ENCODE results near the gene ALDOC.

Gene ALDOC

DNA sequence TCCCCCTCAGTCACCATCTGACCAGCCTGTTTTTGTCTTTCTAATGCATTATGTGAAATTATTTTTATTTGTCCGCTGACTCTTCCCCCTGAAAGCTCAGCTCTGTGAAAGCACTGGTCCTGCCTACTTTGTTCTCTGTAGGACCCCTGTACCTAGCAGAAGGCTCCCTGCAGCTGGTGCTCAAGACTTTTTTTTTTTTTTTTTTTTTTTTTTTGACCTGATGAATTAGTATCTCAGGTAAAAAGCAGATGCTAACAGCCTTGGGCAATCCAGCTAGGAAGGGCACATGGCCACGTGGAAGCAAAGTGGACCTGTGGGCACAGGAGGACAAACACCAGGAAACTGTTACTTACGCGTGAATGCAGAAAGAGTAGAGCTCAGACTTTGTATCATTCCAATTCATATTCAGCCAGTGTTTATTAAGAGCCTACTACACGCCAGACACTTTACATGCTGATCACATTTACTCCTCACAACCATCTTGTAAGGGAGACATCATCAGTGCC is 23.6 kb downstream of the ALDOC start:
- in situ Hi-C loops (cut with MboI; ENCODE audit: low sequenced_read_pairs): no loop called here

DNA sequence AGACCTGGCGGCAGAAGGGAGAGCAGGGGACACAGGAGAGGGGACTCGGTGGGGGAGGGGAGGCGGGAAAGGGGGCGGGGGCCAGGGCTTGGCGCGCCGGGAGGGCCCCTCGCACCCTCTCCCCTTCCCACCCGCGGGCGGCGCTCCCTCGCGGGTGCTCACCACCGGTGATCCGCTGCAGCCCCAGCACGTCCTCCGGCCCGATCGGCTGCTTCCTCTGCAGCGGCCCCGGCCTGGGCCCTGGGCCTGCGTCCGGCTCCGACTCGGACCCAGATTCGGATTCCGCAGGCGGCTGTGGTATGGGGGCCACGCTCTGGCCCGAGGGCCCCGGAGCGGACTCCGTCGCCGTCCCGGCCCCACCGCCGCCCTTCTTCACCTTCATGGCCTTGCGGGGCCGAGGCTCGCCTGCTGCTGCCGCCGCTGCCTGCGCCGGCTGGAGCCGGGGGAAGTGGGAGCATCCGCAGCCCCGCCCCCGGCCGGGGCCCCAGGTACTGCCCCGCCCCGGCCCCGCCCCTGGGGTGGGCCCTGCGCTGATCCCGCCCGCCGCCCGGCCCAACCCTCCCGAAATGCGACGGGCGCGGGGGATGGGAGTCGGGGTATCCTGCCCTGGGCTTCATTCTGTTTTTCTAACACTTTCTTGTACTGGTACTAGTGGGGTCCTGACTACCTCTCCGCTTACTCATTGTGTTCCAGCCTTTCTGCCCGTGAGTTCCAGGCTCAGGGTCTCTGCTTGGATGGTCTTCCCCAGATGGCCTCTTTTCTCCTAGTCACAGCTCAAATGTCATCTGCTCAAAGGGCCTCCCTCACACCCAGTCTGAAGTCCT is 24.3 kb downstream of the ALDOC start, which contains the start of gene UNC119:
Gene UNC119, minus strand, starts transcription at position 449 of the 824 bp plus-strand sequence. Its CDS starts 67 bp downstream, at position 382.
- in situ Hi-C loops (cut with MboI; ENCODE audit: low sequenced_read_pairs): no loop called here

DNA sequence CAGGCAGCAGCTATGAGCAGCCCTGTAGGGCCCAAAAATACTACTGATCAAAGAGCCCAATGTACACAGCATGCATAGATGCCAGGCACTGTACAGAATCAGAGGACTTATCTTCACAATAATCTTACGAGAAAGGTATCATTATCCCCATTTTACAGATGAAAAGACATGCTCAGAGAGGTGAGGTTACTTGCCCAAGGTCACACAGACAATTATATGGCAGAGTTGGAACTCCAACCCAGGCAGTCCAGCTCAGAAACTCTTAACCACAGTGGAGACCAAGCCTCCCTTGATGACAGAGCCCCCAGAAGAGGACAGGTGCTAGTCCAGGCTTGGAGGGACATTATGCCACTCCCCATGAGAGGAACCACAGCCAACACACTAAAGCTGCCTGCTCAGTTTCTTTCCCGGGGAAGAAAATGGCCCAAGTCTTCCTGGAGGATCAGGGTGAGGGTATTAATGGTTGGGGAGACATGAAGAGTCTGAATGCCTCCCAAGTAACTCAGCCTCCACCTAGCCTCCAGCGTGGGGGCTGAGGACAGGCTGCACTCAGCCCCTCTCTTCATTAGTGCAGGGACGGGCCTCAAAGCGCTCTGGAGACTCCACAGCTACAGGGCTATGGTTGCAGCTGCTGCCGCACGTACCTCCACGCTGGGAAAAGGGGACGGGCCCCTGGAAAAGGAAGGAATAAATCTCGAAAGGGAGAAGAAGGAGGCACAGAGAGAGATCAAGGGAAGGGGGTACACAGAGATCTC is 25.1 kb downstream of the ALDOC start:
- in situ Hi-C loops (cut with MboI; ENCODE audit: low sequenced_read_pairs): no loop called here

DNA sequence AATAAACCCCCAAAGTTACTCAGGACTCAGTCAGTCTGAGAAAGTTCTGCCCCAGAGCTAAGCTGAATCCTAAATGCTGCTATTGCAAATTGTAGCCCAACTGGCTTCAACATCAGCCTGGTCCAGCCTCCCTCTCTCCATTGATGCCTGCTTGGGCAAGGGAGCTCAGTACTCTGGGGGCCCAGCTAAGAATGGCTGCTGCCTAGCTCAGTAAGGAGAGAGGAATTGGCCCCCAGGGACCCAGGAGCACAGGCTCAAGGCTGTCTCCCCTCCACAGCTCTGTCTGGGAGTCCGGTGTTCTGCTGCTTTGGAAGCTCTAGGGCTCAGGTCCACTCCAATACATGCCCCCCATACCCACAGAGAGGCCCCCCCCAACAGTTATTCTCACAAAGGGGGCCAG is 25.8 kb downstream of the ALDOC start:
- in situ Hi-C loops (cut with MboI; ENCODE audit: low sequenced_read_pairs): no loop called here

DNA sequence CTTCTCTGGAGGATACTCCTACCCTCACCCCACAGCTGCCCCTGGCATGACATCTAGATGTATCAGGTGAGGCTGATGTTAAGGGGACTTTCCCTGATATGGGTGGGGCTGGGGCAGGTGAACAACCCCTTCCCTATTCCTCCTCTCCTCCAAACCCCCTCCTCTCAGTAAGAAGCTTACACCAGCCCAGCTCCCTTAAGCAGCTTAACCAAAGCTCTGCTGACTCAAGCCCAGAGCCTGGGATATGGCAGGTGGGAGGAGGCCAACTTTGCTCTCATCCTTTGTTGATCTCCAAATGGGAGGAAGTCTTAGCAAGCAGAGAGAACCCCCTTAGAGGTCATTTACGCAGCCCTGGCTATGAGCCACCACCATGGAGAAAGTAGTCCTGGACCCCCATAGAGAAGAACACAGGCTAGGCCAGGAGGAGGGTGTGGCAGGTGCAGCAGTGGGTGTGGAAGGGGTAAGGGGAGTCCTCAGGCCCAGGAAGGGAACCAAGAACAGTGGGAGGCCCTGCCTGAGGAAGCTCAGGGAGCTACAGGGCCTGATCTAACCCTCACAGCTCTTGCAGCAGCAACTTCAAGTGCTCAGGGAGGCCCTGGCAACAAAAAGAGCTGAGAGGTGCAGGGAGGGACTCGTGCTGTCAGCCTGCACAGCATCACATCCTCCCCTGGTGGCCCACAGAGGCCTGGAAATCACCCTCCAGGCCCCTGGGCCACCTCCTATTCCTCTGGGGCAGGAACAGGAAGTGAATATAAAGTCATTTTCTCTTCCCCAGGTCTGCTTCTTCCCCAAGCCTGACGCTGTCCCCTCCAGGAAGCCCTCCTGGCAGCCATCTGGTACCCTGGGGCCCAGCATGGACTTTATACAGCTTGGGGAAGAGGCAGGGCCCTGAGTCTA is 27.2 kb downstream of the ALDOC start:
- in situ Hi-C loops (cut with MboI; ENCODE audit: low sequenced_read_pairs): no loop called here

DNA sequence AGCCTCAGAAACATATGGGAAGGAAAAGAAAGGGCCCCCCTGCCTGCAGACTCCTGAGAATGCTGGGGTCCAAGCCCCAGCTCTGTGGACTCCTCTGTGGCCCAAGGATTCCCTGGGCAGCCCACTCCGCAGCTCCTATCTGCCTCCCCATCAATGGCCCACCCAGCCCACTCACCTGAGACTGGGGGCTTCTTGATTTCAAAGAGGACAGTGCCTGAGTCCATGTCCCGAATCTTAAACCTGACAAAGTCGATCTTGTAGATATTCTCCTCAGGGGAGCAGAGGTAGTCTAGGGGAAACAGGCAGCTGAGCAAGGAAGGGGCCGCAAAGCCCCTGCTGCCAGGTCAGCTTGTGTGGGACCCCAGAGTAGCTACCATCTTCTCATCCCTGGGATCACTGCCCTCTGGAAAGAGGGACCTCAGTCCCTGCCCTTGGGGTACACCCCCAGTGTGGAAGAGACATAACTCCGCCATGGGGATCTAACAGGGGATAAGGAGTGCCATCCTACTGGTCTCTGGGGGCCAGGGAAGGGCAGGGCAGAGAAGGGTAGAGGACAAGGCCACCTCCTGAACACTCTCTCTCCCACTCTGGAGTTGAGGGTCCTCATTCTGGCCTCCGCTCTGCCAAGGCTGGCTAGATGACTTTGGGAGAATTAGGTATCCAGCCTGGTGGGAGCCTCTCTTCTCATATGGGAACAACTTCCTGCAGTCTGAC is 28.1 kb downstream of the ALDOC start:
- in situ Hi-C loops (cut with MboI; ENCODE audit: low sequenced_read_pairs): no loop called here

DNA sequence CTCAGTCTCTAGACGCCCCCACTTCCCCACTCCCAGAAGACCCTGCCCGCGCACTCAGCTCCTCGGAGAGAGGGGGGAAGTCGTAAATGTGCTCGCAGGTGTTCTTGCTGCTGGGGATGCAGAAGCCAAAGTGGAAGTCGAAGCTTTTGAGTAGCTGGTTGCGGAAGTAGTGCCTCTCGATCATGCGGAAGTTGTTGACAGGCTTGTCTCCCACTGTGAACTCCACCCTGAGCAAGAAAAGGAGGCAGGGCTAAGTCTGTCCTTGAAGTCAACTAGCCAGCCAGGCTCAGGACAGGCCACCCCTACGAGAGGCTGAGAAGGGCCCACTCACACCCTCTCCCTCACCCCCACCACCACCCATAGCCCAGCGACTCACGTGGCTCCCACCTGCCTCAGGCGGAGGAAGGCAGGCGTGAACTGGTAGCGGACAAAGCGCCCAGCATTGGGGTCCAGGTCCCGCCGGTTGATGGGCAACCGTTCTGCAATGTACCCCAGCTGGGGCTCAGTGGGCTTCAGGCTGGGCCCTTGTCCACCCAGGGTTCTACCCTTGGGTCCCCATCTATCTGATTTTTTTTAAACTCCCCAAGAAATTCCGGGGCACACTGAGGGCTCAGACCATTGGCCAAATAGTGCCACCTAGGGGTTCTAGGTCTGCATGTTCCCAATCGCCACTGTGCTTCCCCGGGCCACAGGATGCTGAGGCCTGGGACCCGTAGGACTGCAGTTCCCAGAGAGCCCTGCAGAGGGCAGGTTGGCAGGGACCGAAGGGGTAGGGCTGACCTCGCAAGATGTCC is 28.9 kb downstream of the ALDOC start:
- in situ Hi-C loops (cut with MboI; ENCODE audit: low sequenced_read_pairs): no loop called here

DNA sequence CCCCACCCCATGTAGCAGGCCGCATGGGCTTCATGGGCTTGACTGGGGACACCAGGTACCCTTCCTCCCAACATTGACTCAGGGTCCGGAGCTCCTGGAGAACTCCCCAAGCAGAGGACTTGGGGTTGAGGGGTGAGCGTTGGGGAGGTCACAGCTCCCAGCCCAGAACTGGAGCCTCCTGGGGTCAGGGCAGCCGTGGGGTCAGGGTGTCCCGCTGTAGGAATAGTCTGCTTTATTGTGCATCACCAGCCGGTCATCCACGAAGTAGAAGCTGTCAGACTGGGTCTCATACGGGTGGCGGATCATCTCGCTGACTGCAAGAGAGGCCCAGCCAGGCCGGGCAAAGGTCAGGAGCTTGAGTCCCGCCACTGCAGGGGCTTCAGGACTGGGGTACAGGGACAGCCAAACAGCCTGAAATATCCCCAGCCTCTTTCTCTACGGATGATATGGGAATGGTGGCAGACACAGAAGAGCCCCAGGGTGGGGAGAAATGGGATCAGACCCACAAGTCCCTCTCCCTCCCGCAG is 29.5 kb downstream of the ALDOC start:
- in situ Hi-C loops (cut with MboI; ENCODE audit: low sequenced_read_pairs): no loop called here

DNA sequence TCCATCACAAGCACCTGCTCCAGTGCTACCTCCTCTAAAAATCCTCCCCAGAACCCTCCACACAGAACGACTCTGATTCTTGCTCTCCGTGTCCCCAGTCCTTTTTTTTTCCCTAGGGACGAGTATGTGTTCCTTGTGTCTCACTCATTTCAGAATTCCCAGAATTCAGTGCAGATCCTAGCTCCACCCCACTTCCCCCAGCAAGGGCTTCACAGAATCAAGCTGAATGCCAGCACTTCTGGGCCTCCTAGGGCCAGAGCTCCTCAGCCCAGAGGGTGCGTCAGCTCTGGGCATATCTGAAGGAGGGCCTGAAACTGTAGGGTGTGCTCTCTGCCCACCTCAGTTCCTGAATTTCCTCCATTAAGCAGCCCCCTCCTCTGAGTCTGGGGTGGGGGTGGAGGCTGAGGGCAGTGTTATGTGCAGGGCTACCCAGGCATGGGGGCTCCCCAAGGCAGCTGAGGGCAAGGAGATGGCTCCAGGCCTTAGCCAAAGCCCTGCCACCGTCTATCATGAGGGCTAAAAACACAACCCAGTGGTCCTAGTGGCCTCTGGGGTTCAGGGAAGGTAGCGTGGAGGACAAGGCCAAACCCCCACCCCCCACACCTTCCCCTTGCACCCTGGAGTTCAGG is 30.8 kb downstream of the ALDOC start:
- in situ Hi-C loops (cut with MboI; ENCODE audit: low sequenced_read_pairs): no loop called here

DNA sequence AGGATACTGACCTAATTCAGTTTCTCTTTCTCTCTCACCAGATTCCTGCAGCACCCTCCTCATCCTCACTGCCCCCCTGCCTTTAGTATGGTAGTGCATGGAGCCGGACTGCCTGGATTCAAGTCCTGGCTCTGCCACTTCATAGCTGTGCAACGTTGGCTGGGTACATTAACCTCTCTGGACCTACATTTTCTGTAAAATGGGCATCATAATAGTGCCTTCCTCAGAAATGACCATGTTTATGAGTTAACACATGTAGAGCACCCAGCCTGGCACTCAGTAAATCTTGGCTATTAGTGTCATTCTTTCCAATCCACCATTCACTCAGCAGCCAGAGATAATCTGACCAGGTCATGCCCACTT is 31.6 kb downstream of the ALDOC start:
- in situ Hi-C loops (cut with MboI; ENCODE audit: low sequenced_read_pairs): no loop called here

DNA sequence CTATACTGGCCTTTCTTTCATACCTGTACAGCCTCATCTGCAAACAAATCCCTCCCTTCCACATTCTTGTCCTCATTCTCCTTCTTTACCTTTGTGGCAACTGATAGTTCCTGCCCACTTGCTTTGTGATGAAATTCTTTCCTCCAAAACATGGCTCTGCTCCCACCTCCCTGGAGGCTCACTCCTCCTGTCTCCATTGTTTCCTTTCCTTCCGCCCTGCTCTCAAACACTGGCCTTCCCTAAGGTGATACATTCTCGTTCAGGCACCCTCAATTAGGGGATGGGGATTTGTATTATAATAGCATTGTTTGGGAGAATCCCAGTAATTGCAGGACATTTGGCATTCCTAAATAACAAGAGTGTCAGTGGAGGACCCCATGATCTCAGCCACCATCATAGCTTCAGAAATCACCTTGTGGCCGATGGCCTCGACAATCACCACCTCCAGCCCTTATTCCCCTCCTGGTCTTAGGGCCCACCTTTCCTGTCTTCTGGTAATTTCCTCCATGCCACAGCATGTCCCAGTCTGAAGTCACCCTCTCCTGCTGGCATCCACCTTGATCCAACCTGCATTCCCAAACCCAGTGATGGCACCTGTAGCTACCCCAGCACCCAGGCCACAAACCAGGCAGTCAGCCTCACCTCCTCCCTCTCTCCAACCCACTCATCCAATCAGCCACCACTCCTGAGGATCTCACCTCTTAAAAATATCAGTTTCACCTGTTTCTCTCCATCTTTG is 32.1 kb downstream of the ALDOC start:
- in situ Hi-C loops (cut with MboI; ENCODE audit: low sequenced_read_pairs): no loop called here

DNA sequence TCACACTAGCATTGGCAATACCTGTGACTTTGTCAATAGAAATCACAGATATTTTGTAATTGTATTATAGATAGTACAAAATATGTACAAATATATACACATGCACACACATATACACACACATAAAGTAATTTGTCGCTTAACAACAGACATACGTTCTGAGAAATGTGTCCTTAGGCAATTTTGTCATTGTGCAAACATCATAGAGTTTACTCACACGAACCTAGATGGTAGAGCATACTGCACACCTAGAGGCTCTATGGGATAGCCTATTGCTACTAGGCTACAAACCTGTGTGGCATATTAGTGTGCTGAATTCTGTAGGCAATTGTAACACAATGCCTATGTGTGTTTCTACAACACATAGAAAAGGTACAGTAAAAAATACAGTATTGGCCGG is 35.3 kb downstream of the ALDOC start:
- in situ Hi-C loops (cut with MboI; ENCODE audit: low sequenced_read_pairs): no loop called here

DNA sequence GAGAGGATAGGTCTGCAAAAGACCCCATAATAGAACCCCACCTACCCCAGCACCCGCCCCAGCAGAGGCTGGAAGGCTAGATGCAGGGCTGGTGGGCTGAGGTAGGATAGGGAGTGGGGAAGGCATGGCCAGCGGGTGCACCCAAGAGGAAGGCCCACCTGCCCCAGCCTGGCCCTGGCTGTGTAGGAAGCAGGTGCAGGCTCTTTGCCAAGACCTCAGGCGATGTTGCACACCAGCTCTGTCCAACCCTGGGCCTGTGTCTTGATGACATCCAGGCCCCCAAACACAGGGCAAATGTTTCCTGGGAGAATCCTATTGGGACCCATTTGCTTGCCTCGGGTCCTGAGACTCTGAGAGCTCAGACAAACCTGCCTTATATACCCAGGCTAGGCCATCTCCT is 36.5 kb downstream of the ALDOC start:
- in situ Hi-C loops (cut with MboI; ENCODE audit: low sequenced_read_pairs): no loop called here

DNA sequence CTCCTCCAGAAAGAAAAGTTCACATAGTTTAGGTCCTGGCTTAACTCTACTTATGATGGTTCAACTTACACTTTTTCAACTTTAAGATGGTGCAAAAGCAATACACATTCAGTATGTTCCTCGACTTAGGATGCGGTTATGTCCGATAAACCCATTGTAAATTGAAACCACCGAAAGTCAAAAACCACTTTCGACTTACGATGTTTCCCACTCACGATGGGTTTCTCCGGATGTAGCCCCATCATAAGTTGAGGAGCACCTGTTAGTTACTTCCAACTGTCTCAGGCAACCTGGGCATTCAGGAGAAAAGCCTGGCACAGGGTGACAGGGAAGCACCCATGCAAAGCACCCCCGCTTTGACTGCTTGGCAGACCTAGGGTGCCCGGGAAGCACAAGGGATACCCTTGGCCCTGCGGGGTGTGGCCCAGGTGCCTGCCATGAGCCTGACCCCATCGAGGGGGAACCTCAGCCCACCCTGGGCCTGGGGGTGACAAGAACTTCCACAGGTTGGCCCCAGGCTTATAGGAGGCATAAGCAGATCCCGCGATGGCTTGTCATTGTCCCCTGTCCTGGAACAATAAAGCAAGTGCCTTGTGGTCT is 38.3 kb downstream of the ALDOC start:
- in situ Hi-C loops (cut with MboI; ENCODE audit: low sequenced_read_pairs): no loop called here

DNA sequence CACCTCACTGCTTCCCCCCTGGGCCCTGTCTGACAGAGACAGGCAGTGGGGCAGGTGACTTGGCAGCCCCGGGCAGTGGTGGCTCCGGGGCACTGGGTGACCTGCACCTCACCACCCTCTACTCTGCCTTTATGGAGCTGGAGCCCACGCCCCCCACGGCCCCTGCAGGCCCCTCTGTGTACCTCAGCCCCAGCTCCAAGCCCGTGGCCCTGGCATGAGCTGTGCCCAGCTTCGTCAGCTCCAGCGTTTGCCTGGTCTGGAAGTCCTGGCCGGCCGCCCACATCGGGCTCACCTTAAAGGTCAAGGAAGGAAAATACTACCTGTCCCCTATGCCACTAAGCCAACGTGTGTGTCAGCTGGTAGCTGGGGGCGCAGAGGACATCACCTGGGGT is 39.5 kb downstream of the ALDOC start:
- in situ Hi-C loops (cut with MboI; ENCODE audit: low sequenced_read_pairs): no loop called here

DNA sequence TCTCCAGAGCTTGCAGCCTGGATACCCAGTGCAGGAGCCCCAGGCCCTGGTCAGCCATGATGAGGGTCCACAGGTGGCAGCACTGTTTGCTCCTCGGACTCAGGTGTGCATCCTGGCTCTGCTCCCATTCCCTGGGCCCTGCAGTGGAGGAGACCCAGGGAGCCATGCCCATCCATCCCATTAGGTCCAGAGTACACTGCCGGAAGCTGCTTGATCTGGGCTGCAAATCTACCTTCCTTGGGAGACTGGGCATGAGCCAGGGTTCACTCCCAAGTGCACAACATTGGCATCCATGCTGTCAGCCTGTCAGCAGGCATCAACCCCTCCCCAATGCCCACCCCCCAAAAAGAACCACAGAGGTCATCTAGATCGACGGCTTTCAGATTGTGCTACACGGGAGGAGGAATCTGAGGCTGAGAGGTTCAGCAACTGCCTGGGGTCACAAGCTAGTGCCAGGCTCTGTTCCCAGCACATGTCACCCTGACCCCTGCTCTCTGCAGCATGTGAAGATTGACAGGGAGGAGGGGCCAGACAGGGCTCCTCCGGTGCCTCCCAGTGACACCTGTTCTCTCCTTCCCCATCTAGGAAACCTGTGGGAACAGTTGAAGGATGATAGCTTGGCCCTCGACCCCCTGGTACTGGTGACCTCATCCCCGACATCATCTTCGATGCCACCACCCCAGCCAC is 40.0 kb downstream of the ALDOC start:
- in situ Hi-C loops (cut with MboI; ENCODE audit: low sequenced_read_pairs): no loop called here

DNA sequence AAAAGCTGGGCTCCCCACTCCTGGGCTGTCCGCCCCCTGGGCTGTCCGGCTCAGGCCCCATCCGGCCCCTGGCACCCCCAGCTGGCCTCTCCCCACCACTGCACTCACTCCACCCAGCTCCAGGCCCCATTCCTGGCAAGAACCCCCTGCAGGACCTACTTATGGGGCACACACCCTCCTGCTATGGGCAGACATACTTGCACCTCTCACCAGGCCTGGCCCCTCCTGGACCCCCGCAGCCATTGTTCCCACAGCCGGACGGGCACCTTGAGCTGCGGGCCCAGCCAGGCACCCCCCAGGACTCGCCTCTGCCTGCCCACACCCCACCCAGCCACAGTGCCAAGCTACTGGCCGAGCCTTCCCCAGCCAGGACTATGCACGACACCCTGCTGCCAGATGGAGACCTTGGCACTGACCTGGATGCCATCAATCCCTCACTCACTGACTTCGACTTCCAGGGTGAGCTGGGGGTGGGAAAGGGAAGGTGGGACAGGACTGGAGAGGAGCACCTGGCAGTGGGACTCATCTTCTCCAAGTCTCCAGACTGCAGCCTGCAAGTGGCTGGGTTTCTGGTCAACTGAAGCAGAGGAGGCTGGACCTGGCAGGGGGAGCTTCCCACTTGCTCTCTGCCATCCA is 41.8 kb downstream of the ALDOC start:
- in situ Hi-C loops (cut with MboI; ENCODE audit: low sequenced_read_pairs): no loop called here

Measured in hTERT RPE-1 (cell line).